Neural progenitor cell (in vitro differentiated cells): ENCODE measurements around the gene ERC2.

Experiments
- EZH2phosphoT487 ChIP-seq: fragments of 200-600 bp; sonication (generic); IDR thresholded peaks from 2 replicates; pipeline ENCODE4 v1.6.1; 2017; ENCODE audit warnings: antibody characterized with exemption
- TF ChIP-seq, protein P1 (sequence below): fragments of 200-600 bp; sonication (generic); IDR thresholded peaks from 2 replicates; pipeline ENCODE4 v1.5.1; 2017; ENCODE audit warnings: antibody characterized with exemption, mild to moderate bottlenecking

DNA sequence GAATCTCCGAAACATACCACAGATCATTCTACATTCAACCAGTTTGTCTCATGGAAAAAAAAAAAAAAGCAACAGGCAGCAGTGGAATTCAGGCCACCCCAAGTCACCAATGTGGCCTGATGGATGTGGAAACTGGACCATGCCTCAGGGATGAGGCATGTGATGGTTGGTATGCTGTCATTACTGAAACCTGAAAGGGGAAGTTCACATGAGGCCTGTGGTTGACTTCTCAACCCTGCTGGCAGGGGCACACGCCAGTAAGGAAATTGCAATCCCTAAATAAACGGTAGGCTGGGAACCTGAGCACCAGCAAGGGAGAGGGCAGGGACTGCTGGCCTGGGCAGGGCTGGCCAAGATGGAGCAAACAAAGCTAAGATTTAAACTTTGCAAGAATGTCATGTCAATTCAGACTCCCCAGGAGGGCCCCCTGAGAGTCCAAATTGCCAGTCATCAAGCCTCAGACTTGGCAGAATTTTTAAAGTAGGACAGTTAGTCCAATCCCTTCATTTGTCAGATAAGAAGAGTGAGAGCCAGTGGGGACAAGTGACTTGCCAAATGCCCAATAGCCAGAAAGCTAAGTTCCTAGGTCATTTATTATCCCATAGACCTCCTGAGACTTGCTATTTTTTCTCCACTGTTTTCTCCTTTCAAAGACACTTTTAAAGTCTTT, 310.4 kb downstream of the ERC2 start:
- TF ChIP-seq, protein P1, sequence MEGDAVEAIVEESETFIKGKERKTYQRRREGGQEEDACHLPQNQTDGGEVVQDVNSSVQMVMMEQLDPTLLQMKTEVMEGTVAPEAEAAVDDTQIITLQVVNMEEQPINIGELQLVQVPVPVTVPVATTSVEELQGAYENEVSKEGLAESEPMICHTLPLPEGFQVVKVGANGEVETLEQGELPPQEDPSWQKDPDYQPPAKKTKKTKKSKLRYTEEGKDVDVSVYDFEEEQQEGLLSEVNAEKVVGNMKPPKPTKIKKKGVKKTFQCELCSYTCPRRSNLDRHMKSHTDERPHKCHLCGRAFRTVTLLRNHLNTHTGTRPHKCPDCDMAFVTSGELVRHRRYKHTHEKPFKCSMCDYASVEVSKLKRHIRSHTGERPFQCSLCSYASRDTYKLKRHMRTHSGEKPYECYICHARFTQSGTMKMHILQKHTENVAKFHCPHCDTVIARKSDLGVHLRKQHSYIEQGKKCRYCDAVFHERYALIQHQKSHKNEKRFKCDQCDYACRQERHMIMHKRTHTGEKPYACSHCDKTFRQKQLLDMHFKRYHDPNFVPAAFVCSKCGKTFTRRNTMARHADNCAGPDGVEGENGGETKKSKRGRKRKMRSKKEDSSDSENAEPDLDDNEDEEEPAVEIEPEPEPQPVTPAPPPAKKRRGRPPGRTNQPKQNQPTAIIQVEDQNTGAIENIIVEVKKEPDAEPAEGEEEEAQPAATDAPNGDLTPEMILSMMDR: no peak
- TF ChIP-seq EZH2phosphoT487: no peak
